SK-N-SH (cell line): ENCODE measurements around the gene TRIM3. TPM values are rescaled to one million over a fixed set of nuclear protein-coding genes. Genes with fewer than 3 reads are reported as not detected.
A peak's percentile ranks its signal among the peaks of the same experiment; 100 is the strongest.

Experiments
- CTCF ChIA-PET: fragments of 300-600, 350-600 bp; formaldehyde crosslinking; extraction: SDS; loops from one replicate; lab custom pipeline; 2021; lab: Yijun Ruan, JAX
- POLR2A ChIA-PET: fragments of 350-600 bp; sonication (Branson Sonifier 250); formaldehyde crosslinking; extraction: SDS; loops from one replicate; lab custom pipeline; 2020; ENCODE audit warnings: antibody characterized with exemption, inconsistent platforms; lab: Yijun Ruan, JAX
- DNase-seq: peaks from one replicate; pipeline ENCODE4 v3.0.0; 2012
- H2AFZ ChIP-seq: fragments of 200-600 bp; sonication (generic); 2 replicates; pipeline ENCODE4 v1.8.1; 2016; ENCODE audit warnings: antibody characterized with exemption, mild to moderate bottlenecking, low read depth
- H3F3A ChIP-seq: fragments of 200-600 bp; sonication (generic); replicated peaks from 2 replicates; pipeline ENCODE3; 2016; ENCODE audit warnings: antibody characterized with exemption, mild to moderate bottlenecking; ENCODE audit not compliant: insufficient read depth
- H3K27ac ChIP-seq, 2 experiments: fragments of 200-500 bp in 1 of 2; fragments of 200-600 bp in 1 of 2; sonication (Bioruptor generic) in 1 of 2; sonication (generic), shearing (Covaris generic) in 1 of 2; 2 replicates each; pipeline versions ENCODE4 v1.5.1 to v1.6.1; 2014 to 2016; ENCODE audit warnings: low read depth in 2 of 2, inconsistent platforms in 1 of 2, low read length in 1 of 2, mild to moderate bottlenecking in 1 of 2, mixed read lengths in 1 of 2
- H3K27me3 ChIP-seq: fragments of 200-600 bp; sonication (generic), shearing (Covaris generic); 2 replicates; pipeline ENCODE4 v1.6.1; 2016; ENCODE audit warnings: mixed run types; ENCODE audit not compliant: insufficient read depth
- H3K36me3 ChIP-seq, 2 experiments: fragments of 200-500 bp in 1 of 2; fragments of 200-600 bp in 1 of 2; sonication (Bioruptor generic) in 1 of 2; sonication (generic) in 1 of 2; replicated peaks in 1 of 2; 2 replicates each; pipeline versions ENCODE3 to v1.5.1; 2014 to 2016; ENCODE audit warnings: low read length in 1 of 2, mild to moderate bottlenecking in 1 of 2; ENCODE audit not compliant: insufficient read depth in 2 of 2, control insufficient read depth in 1 of 2
- H3K4me1 ChIP-seq, 2 experiments: fragments of 200-500 bp in 1 of 2; fragments of 200-600 bp in 1 of 2; sonication (Bioruptor generic) in 1 of 2; sonication (generic), shearing (Covaris generic) in 1 of 2; 2 replicates each; pipeline versions ENCODE4 v1.5.1 to v1.6.1; 2014 to 2016; ENCODE audit warnings: low read depth in 1 of 2, low read length in 1 of 2, mixed run types in 1 of 2; ENCODE audit not compliant: insufficient read depth in 2 of 2, control insufficient read depth in 1 of 2
- H3K4me2 ChIP-seq: fragments of 200-600 bp; sonication (generic), shearing (Covaris generic); 2 replicates; pipeline ENCODE4 v1.6.1; 2017; ENCODE audit warnings: mixed run types
- H3K4me3 ChIP-seq, 2 experiments: fragments of 200-500 bp in 1 of 2; fragments of 200-600 bp in 1 of 2; sonication (Bioruptor generic) in 1 of 2; sonication (generic), shearing (Covaris generic) in 1 of 2; 2 replicates each; pipeline versions ENCODE4 v1.5.1 to v1.8.1; 2014 to 2016; ENCODE audit warnings: low read depth in 2 of 2, inconsistent platforms in 1 of 2, low read length in 1 of 2, mild to moderate bottlenecking in 1 of 2, mixed read lengths in 1 of 2, moderate library complexity in 1 of 2
- H3K79me2 ChIP-seq: fragments of 200-600 bp; sonication (generic); 2 replicates; pipeline ENCODE4 v1.8.1; 2017; ENCODE audit warnings: mild to moderate bottlenecking; ENCODE audit not compliant: insufficient read depth
- H3K9ac ChIP-seq: fragments of 200-600 bp; sonication (generic); 2 replicates; pipeline ENCODE4 v1.6.1; 2017; ENCODE audit warnings: mixed run types
- H3K9me2 ChIP-seq: fragments of 200-600 bp; sonication (generic); 2 replicates; pipeline ENCODE4 v1.6.1; 2017; ENCODE audit warnings: mixed run types
- H3K9me3 ChIP-seq: fragments of 200-600 bp; sonication (generic); 2 replicates; pipeline ENCODE4 v1.6.1; 2017; ENCODE audit warnings: mixed run types, mild to moderate bottlenecking, moderate library complexity
- H4K20me1 ChIP-seq: fragments of 200-600 bp; sonication (generic); 2 replicates; pipeline ENCODE4 v1.6.1; 2017; ENCODE audit warnings: mild to moderate bottlenecking, mixed run types; ENCODE audit not compliant: insufficient read depth
- ELF1 ChIP-seq: IDR thresholded peaks from 2 replicates; pipeline ENCODE4 v1.4.0; 2012
- EZH2phosphoT487 ChIP-seq: fragments of 200-600 bp; sonication (generic); IDR thresholded peaks from 2 replicates; pipeline ENCODE4 v1.6.1; 2017; ENCODE audit warnings: low read depth, mixed run types, mild to moderate bottlenecking, antibody characterized with exemption, moderate library complexity, borderline replicate concordance
- FOSL2 ChIP-seq: IDR thresholded peaks from 2 replicates; pipeline ENCODE4 v1.4.0; 2012; ENCODE audit warnings: low read depth, mild to moderate bottlenecking, moderate library complexity, borderline replicate concordance
- FOXJ3 ChIP-seq: sonication (generic); formaldehyde crosslinking; IDR thresholded peaks from 2 replicates; pipeline ENCODE4 v1.5.1; 2020; ENCODE audit warnings: mild to moderate bottlenecking, missing genetic modification reagents
- GABPA ChIP-seq: IDR thresholded peaks from 2 replicates; pipeline ENCODE4 v1.4.0; 2012; ENCODE audit warnings: low read depth, mild to moderate bottlenecking
- JUND ChIP-seq: IDR thresholded peaks from 2 replicates; pipeline ENCODE4 v1.4.0; 2012
- MEF2A ChIP-seq: IDR thresholded peaks from 2 replicates; pipeline ENCODE4 v1.4.0; 2012; ENCODE audit warnings: low read depth, borderline replicate concordance
- POLR2AphosphoS5 ChIP-seq: IDR thresholded peaks from 2 replicates; pipeline ENCODE4 v1.6.1; 2012; ENCODE audit warnings: low read depth, low read length
- RCOR1 ChIP-seq: fragments of 150-350 bp; IDR thresholded peaks from 2 replicates; pipeline ENCODE4 v1.6.1; 2017; ENCODE audit warnings: antibody characterized with exemption, low read length
- RFX5 ChIP-seq: IDR thresholded peaks from 2 replicates; pipeline ENCODE4 v1.6.1; 2012; ENCODE audit warnings: mild to moderate bottlenecking, improper control_type of control experiment, low read length
- WGBS: methylation state at CpG from one replicate; pipeline ENCODE4 v1.1.6; 2017; ENCODE audit warnings: low lambda C conversion rate; 5-methylcytosine and 5-hydroxymethylcytosine counted together
- polyA plus RNA-seq, 3 experiments: library from polyadenylated mRNA; depleted of rRNA; stranded (reverse); fragments of >200 nt; gene quantifications; 2 replicates each; pipeline ENCODE4 v1.2.3, GENCODE V29; 2012
- TF ChIP-seq, protein P1 (sequence below): fragments of 200-600 bp; sonication (generic); IDR thresholded peaks from 2 replicates; pipeline ENCODE4 v1.6.1; 2017; ENCODE audit warnings: antibody characterized with exemption, mild to moderate bottlenecking, moderate library complexity
- TF ChIP-seq, protein P2 (sequence below): fragments of 150-350 bp; IDR thresholded peaks from 2 replicates; pipeline ENCODE4 v1.6.1; 2017; ENCODE audit warnings: antibody characterized with exemption, low read length, low read depth, borderline replicate concordance
- TF ChIP-seq, protein P3 (sequence below): fragments of 150-350 bp; IDR thresholded peaks from 2 replicates; pipeline ENCODE4 v1.6.1; 2016; ENCODE audit warnings: mild to moderate bottlenecking, low read depth, low read length
- TF ChIP-seq, protein P4 (sequence below): IDR thresholded peaks from 2 replicates; pipeline ENCODE4 v1.4.0; 2012; ENCODE audit warnings: low read depth

The TRIM3 gene
- polyA plus RNA-seq, 1 of the 3 experiments (the other 2 are of a cell fraction): 22.8 TPM

DNA sequence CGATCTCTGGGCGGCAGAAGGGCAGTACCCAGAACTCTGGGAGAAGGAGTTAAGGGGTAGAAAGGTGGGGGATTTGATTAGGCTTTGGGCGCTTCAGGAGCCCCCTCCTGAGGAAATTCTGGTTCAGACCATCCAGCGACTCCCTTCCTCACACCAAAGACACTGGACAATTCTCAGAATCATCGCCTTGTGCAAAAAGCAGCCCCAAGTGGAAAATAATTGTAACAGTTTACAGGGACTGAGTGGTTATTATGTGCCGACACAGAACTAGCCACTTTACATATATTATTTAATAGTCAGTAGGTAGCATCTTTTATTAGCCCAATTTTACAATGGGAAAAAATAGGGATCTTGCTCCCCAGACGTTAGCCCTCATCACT is 662 bp upstream of the TRIM3 start:
- Histone ChIP-seq H3K9me3 (no peaks in the 10 kb centered on the region), H4K20me1 (no peaks in the 10 kb centered on the region), H3K79me2 (peaks cover 44% of the 10 kb centered on the region), H3K4me2 (peak overlapping the region; percentile 89), H3K9me2 (no peaks in the 10 kb centered on the region), H2AFZ (peak overlapping the region; percentile 92; the same call in 1 of the 2 replicates), H3K4me3 (peak overlapping the region; percentile 63 to 78), H3K9ac (peak overlapping the region; percentile 91), H3F3A (peaks cover 25% of the 10 kb centered on the region), H3K4me1 (peaks cover 7 to 17% of the 10 kb centered on the region in 2 experiments; a peak in 2 of 4 replicates), H3K36me3 (peaks cover 10 to 31% of the 10 kb centered on the region in 2 experiments), H3K27ac (peak overlapping the region; percentile 93 to 96), H3K27me3 (no peaks in the 10 kb centered on the region)
- WGBS: 16% methylated on average over 7 of the region's 7 CpGs
- ChIA-PET POLR2A (interaction anchor here (1.0 to 1.6 kb wide), 3 partner anchors 8 to 172 kb away, joined by 3 to 4 read pairs (median 4); no protein-coding TSS in a partner anchor), CTCF (interaction anchor here (0.6 to 2.0 kb wide), 5 partner anchors 10 to 95 kb away, joined by 3 to 8 read pairs (median 3); no protein-coding TSS in a partner anchor)
- no peak; the same call in 1 of the 2 replicates for TF ChIP-seq POLR2AphosphoS5
- TF ChIP-seq MEF2A: no peak
- no peak for TF ChIP-seq FOXJ3 (CRISPR knock-in tag)
- no peak for TF ChIP-seq EZH2phosphoT487
- TF ChIP-seq, protein P1, sequence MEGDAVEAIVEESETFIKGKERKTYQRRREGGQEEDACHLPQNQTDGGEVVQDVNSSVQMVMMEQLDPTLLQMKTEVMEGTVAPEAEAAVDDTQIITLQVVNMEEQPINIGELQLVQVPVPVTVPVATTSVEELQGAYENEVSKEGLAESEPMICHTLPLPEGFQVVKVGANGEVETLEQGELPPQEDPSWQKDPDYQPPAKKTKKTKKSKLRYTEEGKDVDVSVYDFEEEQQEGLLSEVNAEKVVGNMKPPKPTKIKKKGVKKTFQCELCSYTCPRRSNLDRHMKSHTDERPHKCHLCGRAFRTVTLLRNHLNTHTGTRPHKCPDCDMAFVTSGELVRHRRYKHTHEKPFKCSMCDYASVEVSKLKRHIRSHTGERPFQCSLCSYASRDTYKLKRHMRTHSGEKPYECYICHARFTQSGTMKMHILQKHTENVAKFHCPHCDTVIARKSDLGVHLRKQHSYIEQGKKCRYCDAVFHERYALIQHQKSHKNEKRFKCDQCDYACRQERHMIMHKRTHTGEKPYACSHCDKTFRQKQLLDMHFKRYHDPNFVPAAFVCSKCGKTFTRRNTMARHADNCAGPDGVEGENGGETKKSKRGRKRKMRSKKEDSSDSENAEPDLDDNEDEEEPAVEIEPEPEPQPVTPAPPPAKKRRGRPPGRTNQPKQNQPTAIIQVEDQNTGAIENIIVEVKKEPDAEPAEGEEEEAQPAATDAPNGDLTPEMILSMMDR: 0 out of 2 replicates have a peak, but pooled peaks have one; percentile 1
- TF ChIP-seq, protein P2, sequence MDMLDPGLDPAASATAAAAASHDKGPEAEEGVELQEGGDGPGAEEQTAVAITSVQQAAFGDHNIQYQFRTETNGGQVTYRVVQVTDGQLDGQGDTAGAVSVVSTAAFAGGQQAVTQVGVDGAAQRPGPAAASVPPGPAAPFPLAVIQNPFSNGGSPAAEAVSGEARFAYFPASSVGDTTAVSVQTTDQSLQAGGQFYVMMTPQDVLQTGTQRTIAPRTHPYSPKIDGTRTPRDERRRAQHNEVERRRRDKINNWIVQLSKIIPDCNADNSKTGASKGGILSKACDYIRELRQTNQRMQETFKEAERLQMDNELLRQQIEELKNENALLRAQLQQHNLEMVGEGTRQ: no peak
- TF ChIP-seq, protein P3, sequence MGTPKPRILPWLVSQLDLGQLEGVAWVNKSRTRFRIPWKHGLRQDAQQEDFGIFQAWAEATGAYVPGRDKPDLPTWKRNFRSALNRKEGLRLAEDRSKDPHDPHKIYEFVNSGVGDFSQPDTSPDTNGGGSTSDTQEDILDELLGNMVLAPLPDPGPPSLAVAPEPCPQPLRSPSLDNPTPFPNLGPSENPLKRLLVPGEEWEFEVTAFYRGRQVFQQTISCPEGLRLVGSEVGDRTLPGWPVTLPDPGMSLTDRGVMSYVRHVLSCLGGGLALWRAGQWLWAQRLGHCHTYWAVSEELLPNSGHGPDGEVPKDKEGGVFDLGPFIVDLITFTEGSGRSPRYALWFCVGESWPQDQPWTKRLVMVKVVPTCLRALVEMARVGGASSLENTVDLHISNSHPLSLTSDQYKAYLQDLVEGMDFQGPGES: no peak
- no peak for TF ChIP-seq GABPA
- TF ChIP-seq, protein P4, sequence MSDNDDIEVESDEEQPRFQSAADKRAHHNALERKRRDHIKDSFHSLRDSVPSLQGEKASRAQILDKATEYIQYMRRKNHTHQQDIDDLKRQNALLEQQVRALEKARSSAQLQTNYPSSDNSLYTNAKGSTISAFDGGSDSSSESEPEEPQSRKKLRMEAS: no peak
- no peak for TF ChIP-seq ELF1
- no peak for TF ChIP-seq RCOR1
- no peak for TF ChIP-seq RFX5
- TF ChIP-seq FOSL2: no peak
- TF ChIP-seq JUND: 0 out of 2 replicates have a peak, but pooled peaks have one; percentile 21
- DNase-seq: no peak
